ENCODE data around the gene HCK.

Gene HCK

DNA sequence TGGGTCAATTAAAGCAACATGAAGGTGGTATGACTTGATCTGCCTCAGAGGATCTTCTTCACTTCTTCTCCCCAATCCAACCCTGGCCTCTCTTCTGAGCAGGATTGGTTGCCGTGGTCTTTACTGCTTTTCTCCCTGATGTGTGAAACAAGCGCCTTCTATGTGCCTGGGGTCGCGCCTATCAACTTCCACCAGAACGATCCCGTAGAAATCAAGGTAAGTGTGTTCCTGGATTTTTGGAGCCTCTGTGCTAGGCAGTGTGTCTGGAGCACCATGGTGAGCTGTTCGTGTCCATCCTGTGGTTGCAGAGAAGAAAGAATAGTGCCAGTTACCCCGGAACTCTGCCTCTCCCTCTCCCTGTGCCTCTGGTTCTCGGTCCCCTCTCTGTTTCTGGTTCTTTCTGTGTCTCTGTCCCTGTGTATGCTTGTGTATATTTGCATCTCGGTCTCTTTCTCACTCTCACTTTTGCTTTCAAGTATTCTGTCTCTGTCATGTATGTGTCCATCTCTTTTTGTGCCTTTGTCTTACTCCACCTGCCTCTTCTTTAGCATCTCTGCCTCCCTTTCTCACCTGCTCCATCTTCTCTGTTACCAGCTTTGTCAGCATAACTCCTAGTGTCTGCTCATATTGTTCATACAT, 81.0 kb downstream of the HCK start:
- DNase-seq (ENCODE audit: low read depth) = no peak
- TF ChIP-seq, protein P1, sequence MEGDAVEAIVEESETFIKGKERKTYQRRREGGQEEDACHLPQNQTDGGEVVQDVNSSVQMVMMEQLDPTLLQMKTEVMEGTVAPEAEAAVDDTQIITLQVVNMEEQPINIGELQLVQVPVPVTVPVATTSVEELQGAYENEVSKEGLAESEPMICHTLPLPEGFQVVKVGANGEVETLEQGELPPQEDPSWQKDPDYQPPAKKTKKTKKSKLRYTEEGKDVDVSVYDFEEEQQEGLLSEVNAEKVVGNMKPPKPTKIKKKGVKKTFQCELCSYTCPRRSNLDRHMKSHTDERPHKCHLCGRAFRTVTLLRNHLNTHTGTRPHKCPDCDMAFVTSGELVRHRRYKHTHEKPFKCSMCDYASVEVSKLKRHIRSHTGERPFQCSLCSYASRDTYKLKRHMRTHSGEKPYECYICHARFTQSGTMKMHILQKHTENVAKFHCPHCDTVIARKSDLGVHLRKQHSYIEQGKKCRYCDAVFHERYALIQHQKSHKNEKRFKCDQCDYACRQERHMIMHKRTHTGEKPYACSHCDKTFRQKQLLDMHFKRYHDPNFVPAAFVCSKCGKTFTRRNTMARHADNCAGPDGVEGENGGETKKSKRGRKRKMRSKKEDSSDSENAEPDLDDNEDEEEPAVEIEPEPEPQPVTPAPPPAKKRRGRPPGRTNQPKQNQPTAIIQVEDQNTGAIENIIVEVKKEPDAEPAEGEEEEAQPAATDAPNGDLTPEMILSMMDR (IDR thresholded peaks at IDR 0.05; ENCODE audit: control insufficient read depth, extremely low read depth, insufficient read depth) = no peak
- H3K4me3 ChIP-seq (ENCODE audit: low read depth, low read length) = no peak overlapping the region

DNA sequence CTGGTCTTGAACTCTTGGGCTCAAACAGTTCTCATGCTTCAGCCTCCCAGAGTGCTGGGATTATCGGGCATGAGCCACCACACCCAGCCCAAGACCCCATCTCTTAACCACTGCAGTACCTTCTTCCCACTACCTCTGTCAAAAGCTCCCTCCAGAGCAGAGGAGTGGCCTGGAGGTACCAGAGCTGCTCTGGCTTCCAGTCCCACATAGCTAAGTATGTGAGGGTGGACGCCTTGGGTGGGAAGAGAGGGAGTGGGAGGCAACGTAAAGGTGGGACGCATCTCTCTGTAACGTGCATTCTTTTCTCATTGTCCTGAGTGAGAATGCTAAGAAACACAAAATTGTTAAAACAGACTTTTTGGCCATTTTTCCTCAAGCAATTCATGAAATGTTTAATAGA, 82.0 kb downstream of the HCK start:
- DNase-seq (ENCODE audit: low read depth) = no peak
- H3K4me3 ChIP-seq (ENCODE audit: low read depth, low read length) = no peak overlapping the region
- TF ChIP-seq, protein P1 (IDR thresholded peaks at IDR 0.05; ENCODE audit: control insufficient read depth, extremely low read depth, insufficient read depth) = no peak

DNA sequence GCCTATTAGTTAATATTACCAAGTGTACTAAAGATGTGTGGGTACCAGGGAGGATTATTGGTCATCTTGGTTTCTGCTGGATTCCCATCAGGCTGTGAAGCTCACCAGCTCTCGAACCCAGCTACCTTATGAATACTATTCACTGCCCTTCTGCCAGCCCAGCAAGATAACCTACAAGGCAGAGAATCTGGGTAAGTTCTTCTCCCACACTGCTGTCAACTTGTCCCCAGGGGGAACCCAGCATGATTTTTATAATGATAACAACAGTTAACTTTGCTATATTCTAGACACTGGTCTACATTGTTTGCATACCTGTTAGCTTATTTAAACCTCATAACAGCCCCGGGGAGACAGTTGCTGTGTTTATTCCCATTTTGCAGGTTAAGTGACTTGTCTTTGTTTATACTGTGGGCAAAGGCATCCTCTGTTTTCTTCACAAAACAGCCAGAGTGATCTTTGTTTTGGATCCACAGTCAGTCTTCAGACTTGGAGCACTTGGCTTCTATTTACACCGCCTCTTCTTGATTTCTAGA, 84.0 kb downstream of the HCK start:
- H3K4me3 ChIP-seq (ENCODE audit: low read depth, low read length) = no peak overlapping the region
- DNase-seq (ENCODE audit: low read depth) = no peak
- TF ChIP-seq, protein P1 (IDR thresholded peaks at IDR 0.05; ENCODE audit: control insufficient read depth, extremely low read depth, insufficient read depth) = no peak

DNA sequence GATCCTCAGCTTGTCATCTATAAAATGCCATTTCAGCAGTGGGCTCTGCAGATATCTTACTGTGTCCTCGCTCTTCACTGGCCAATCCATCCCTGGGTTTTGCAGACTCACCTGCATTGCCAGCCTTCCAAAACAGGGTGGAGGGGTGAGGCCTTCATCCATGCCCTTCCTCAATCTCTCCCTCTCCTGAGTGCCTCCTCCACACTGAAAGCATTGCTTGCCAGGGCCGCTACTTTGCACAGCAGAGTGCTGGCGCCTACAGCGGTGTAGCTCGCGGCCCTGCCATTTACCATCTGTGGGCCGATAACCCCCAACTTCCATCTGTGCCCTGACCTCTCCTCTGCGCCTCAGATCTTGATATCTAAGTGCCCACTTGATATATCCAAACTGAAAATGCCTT, 86.9 kb downstream of the HCK start:
- no peak overlapping the region for H3K4me3 ChIP-seq (ENCODE audit: low read depth, low read length)
- DNase-seq (ENCODE audit: low read depth) = no peak
- TF ChIP-seq, protein P1 (IDR thresholded peaks at IDR 0.05; ENCODE audit: control insufficient read depth, extremely low read depth, insufficient read depth) = no peak

DNA sequence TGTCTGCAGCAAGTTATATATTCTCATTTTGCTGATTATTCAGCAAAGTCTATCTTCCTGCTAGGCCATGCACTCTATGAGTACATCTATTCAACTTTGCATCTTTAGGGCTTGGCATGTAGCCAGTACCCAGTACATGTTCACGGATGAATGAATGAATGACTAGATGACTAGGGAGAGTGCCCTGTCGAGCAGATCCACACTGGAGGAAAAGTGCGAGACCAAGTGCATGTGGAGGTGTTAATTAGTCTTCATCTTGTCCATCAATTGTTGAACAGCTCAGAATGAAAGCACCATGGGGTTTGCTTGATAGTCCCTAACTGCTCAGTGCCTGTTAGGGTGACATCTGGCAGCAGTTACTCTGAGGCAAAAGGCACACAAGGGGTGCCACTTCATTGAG, 87.9 kb downstream of the HCK start:
- TF ChIP-seq, protein P1 (IDR thresholded peaks at IDR 0.05; ENCODE audit: control insufficient read depth, extremely low read depth, insufficient read depth) = no peak
- DNase-seq (ENCODE audit: low read depth) = no peak
- H3K4me3 ChIP-seq (ENCODE audit: low read depth, low read length) = no peak overlapping the region

DNA sequence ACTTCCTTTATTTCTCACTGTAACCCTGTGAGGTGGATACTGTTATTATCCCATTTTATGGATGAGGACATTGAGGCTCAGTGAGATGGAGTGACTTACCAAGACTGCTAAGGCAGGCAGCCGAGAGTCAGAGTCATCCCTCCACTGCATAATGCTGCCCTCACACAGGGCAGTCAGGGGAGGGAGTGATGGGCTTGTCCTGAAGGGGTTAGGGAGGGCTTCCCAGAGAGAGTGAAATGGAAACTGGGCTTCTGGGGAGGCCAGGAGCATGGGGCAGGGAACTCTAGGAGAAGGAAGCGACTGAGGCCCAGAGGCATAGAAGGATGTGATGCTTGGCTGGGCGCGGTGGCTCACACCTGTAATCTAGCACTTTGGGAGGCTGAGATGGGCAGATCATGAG, 88.6 kb downstream of the HCK start:
- no peak for DNase-seq (ENCODE audit: low read depth)
- TF ChIP-seq, protein P1 (IDR thresholded peaks at IDR 0.05; ENCODE audit: control insufficient read depth, extremely low read depth, insufficient read depth) = no peak
- H3K4me3 ChIP-seq (ENCODE audit: low read depth, low read length) = no peak overlapping the region

DNA sequence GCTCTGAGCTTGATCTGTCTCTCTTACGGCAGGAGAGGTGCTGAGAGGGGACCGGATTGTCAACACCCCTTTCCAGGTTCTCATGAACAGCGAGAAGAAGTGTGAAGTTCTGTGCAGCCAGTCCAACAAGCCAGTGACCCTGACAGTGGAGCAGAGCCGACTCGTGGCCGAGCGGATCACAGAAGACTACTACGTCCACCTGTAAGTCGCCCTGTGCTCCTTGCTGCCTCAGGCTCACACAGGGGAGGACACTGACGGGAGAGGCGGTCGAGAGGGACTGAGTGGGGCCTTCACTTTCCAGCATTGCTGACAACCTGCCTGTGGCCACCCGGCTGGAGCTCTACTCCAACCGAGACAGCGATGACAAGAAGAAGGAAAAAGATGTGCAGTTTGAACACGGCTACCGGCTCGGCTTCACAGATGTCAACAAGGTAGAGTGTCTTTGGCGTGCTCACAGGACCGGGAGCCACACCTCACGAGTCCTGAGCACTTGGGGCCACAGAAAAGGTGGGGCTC, 89.5 kb downstream of the HCK start:
- TF ChIP-seq, protein P1 (IDR thresholded peaks at IDR 0.05; ENCODE audit: control insufficient read depth, extremely low read depth, insufficient read depth) = no peak
- no peak for DNase-seq (ENCODE audit: low read depth)
- H3K4me3 ChIP-seq (ENCODE audit: low read depth, low read length) = no peak overlapping the region
